Caco-2 (cell line): ENCODE results near the gene SH3TC2. TPM values are rescaled to one million over a fixed set of nuclear protein-coding genes. Genes with fewer than 3 reads are reported as not detected.
"Not testable (repeated sequence)": the region's sequence is repeated elsewhere in the genome, so short reads cannot be mapped to it uniquely, and the experiment has no call there.

ENCODE experiments used
- BruUV-seq: library from RNA; stranded (reverse); fragments of 400-500 nt; replicated peaks from 2 replicates; lab custom pipeline; 2021; lab: Mats Ljungman, UMichigan
- CTCF ChIA-PET: fragments of 300-600 bp; sonication (Branson Sonifier 250); formaldehyde crosslinking; loops from one replicate; lab custom pipeline; 2022; ENCODE audit warnings: antibody characterized with exemption; lab: Charles Lee
- POLR2A ChIA-PET: fragments of 300-600 bp; sonication (Branson Sonifier 250); formaldehyde crosslinking; loops from one replicate; lab custom pipeline; 2022; ENCODE audit warnings: antibody characterized with exemption; lab: Charles Lee
- DNase-seq, 2 experiments: peaks; one replicate each; pipeline versions ENCODE4 v3.0.0 to v3.0.0-alpha.2; 2020 to 2022
- H3K27me3 ChIP-seq: replicated peaks from 2 replicates; pipeline ENCODE4 v1.6.0; 2011; ENCODE audit warnings: low read length; ENCODE audit not compliant: control insufficient read depth, insufficient read depth
- H3K36me3 ChIP-seq: 2 replicates; pipeline ENCODE4 v1.5.1; 2011; ENCODE audit warnings: low read length; ENCODE audit not compliant: control insufficient read depth, insufficient read depth
- H3K4me1 ChIP-seq: fragments of 250-450 bp; sonication (Bioruptor Pico); 2 replicates; pipeline ENCODE4 v1.5.1; 2020; ENCODE audit warnings: mild to moderate bottlenecking
- H3K4me3 ChIP-seq: 2 replicates; pipeline ENCODE4 v1.5.1; 2011; ENCODE audit warnings: low read depth, mild to moderate bottlenecking, control low read depth, low read length
- H3K9me3 ChIP-seq: fragments of 250-450 bp; sonication (Bioruptor Pico); 2 replicates; pipeline ENCODE4 v1.5.1; 2020; ENCODE audit warnings: mild to moderate bottlenecking, moderate library complexity
- H3K27ac Mint-ChIP-seq: one replicate; pipeline ENCODE4 v1.8.0; 2022; ENCODE audit warnings: mixed read lengths; ENCODE audit not compliant: unreplicated experiment
- H3K27me3 Mint-ChIP-seq: one replicate; pipeline ENCODE4 v1.8.0; 2022; ENCODE audit warnings: mixed read lengths; ENCODE audit not compliant: insufficient read depth, unreplicated experiment
- H3K36me3 Mint-ChIP-seq: one replicate; pipeline ENCODE4 v1.8.0; 2022; ENCODE audit warnings: mild to moderate bottlenecking, mixed read lengths; ENCODE audit not compliant: insufficient read depth, unreplicated experiment
- H3K4me1 Mint-ChIP-seq: one replicate; pipeline ENCODE4 v1.8.0; 2022; ENCODE audit warnings: low read depth, mixed read lengths; ENCODE audit not compliant: unreplicated experiment
- H3K4me3 Mint-ChIP-seq: one replicate; pipeline ENCODE4 v1.8.0; 2022; ENCODE audit warnings: mild to moderate bottlenecking, moderate library complexity, mixed read lengths; ENCODE audit not compliant: unreplicated experiment
- H3K9me3 Mint-ChIP-seq: one replicate; pipeline ENCODE4 v1.8.0; 2022; ENCODE audit warnings: mixed read lengths; ENCODE audit not compliant: unreplicated experiment
- intact Hi-C: fragments of 100-400 bp; cut with micrococcal nuclease; formaldehyde crosslinking; loops from one replicate; pipeline ENCODE4 v1.10.0; 2022; ENCODE audit not compliant: unreplicated experiment
- total RNA-seq: library from RNA; stranded (reverse); gene quantifications from 2 replicates; pipeline ENCODE4 v1.2.3, GENCODE V29; 2022
- TF ChIP-seq, protein P1 (sequence below), 2 experiments: fragments of 200-600 bp in 1 of 2; IDR thresholded peaks; 1 replicate in 1 of 2; 2 replicates in 1 of 2; pipeline versions ENCODE4 v1.5.1 to v1.8.0; 2011 to 2022; ENCODE audit warnings: antibody characterized with exemption in 1 of 2, control low read depth in 1 of 2, inconsistent platforms in 1 of 2, low read depth in 1 of 2, low read length in 1 of 2, mild to moderate bottlenecking in 1 of 2, moderate library complexity in 1 of 2; ENCODE audit not compliant: insufficient read depth in 1 of 2, severe bottlenecking in 1 of 2, unreplicated experiment in 1 of 2

Gene SH3TC2
- total RNA-seq, 1 experiment from 2014 or later: 5.8 TPM

GRCh38 chr5:149079883-149080282 is 17.0 kb upstream of the SH3TC2 start:
- no peak overlapping the region for H3K4me3 Mint-ChIP-seq
- no peaks in the 10 kb centered on the region for H3K9me3 Mint-ChIP-seq
- no peaks in the 10 kb centered on the region for H3K36me3 Mint-ChIP-seq
- TF ChIP-seq, protein P1, sequence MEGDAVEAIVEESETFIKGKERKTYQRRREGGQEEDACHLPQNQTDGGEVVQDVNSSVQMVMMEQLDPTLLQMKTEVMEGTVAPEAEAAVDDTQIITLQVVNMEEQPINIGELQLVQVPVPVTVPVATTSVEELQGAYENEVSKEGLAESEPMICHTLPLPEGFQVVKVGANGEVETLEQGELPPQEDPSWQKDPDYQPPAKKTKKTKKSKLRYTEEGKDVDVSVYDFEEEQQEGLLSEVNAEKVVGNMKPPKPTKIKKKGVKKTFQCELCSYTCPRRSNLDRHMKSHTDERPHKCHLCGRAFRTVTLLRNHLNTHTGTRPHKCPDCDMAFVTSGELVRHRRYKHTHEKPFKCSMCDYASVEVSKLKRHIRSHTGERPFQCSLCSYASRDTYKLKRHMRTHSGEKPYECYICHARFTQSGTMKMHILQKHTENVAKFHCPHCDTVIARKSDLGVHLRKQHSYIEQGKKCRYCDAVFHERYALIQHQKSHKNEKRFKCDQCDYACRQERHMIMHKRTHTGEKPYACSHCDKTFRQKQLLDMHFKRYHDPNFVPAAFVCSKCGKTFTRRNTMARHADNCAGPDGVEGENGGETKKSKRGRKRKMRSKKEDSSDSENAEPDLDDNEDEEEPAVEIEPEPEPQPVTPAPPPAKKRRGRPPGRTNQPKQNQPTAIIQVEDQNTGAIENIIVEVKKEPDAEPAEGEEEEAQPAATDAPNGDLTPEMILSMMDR (IDR thresholded peaks at IDR 0.05; ENCODE audit: insufficient read depth in 1 of 2, low read depth in 1 of 2, low read length in 1 of 2, severe bottlenecking in 1 of 2, unreplicated experiment in 1 of 2): no peak
- Histone ChIP-seq H3K36me3 (no peaks in the 10 kb centered on the region), H3K4me3 (no peak overlapping the region), H3K9me3 (no peaks in the 10 kb centered on the region), H3K4me1 (no peaks in the 10 kb centered on the region), H3K27me3 (no peaks in the 10 kb centered on the region)
- peaks cover 14% of the 10 kb centered on the region for H3K27me3 Mint-ChIP-seq
- BruUV-seq: no TSS peak
- DNase-seq: no peak
- H3K4me1 Mint-ChIP-seq: no peaks in the 10 kb centered on the region
- H3K27ac Mint-ChIP-seq: no peak overlapping the region
- ChIA-PET CTCF (interaction anchor here (0.6 kb wide), 1 partner anchor 44 kb away, joined by 5 read pairs; no protein-coding TSS in a partner anchor), POLR2A (no interaction called here)
- intact Hi-C loops: no loop called here

DNA sequence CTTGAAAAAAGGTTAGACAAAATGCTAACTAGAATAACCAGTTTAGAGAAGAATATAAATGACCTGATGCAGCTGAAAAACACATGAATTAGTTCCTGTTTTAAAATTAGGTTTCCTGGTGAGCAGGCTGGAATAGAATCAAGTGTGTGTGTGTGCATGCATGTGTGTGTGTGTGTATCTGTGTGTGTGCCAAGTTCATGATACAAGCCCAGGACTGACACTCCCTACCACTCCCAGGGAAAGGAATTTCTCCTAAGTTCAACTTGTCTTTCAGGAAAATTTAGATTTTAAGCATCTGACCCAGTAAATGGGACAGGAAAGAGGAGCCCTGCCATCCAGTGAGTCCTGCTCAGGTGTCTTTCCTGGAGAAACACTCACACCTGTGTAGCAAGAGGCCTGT is 11.2 kb upstream of the SH3TC2 start:
- CTCF ChIA-PET, BruUV-seq, H3K27me3 ChIP-seq, H3K4me3 ChIP-seq, POLR2A ChIA-PET, H3K9me3 ChIP-seq, H3K4me1 ChIP-seq, H3K27ac Mint-ChIP-seq, H3K4me1 Mint-ChIP-seq, H3K36me3 Mint-ChIP-seq, H3K9me3 Mint-ChIP-seq, H3K27me3 Mint-ChIP-seq, H3K36me3 ChIP-seq, H3K4me3 Mint-ChIP-seq, intact Hi-C loops, DNase-seq: not testable (repeated sequence)

- no peaks in the 10 kb centered on the region for H3K4me1 Mint-ChIP-seq
- TF ChIP-seq, protein P1 (IDR thresholded peaks at IDR 0.05; ENCODE audit: insufficient read depth in 1 of 2, low read depth in 1 of 2, low read length in 1 of 2, severe bottlenecking in 1 of 2, unreplicated experiment in 1 of 2): no peak
- no peaks in the 10 kb centered on the region for H3K36me3 Mint-ChIP-seq
- no peak overlapping the region for H3K4me3 ChIP-seq
- intact Hi-C loops: no loop called here
- no peak overlapping the region for H3K27ac Mint-ChIP-seq
- no peak overlapping the region for H3K4me3 Mint-ChIP-seq
- CTCF ChIA-PET: no interaction called here
- H3K9me3 ChIP-seq: no peaks in the 10 kb centered on the region
- H3K27me3 ChIP-seq: no peaks in the 10 kb centered on the region
- BruUV-seq: no TSS peak
- H3K27me3 Mint-ChIP-seq: peaks cover 9% of the 10 kb centered on the region
- H3K9me3 Mint-ChIP-seq: peaks cover 9% of the 10 kb centered on the region
- no peaks in the 10 kb centered on the region for H3K36me3 ChIP-seq
- POLR2A ChIA-PET: no interaction called here
- H3K4me1 ChIP-seq: no peaks in the 10 kb centered on the region
- no peak for DNase-seq
Observed at GRCh38 chr5:149073213-149073612, 10.4 kb upstream of the SH3TC2 start.

GRCh38 chr5:149072791-149073190 is 9.9 kb upstream of the SH3TC2 start:
- no peak overlapping the region for H3K4me3 Mint-ChIP-seq
- no peaks in the 10 kb centered on the region for H3K36me3 Mint-ChIP-seq
- TF ChIP-seq, protein P1 (IDR thresholded peaks at IDR 0.05; ENCODE audit: insufficient read depth in 1 of 2, low read depth in 1 of 2, low read length in 1 of 2, severe bottlenecking in 1 of 2, unreplicated experiment in 1 of 2): no peak
- intact Hi-C loops: no loop called here
- no peak overlapping the region for H3K27ac Mint-ChIP-seq
- H3K27me3 Mint-ChIP-seq: peaks cover 9% of the 10 kb centered on the region
- Histone ChIP-seq H3K4me3 (no peak overlapping the region), H3K36me3 (no peaks in the 10 kb centered on the region), H3K9me3 (no peaks in the 10 kb centered on the region), H3K27me3 (no peaks in the 10 kb centered on the region), H3K4me1 (no peaks in the 10 kb centered on the region)
- no TSS peak for BruUV-seq
- ChIA-PET POLR2A (no interaction called here), CTCF (no interaction called here)
- H3K4me1 Mint-ChIP-seq: no peaks in the 10 kb centered on the region
- H3K9me3 Mint-ChIP-seq: peaks cover 9% of the 10 kb centered on the region
- DNase-seq: no peak
